ENCODE data around the gene TERF2IP. TPM values are rescaled to one million over a fixed set of nuclear protein-coding genes. Genes with fewer than 3 reads are reported as not detected.

The TERF2IP gene
- total and polyA plus RNA-seq, 2 of the 13 experiments (the other 11 are each of a cell fraction or from before 2014, with no cell fraction given): 26.4 to 50.2 TPM

- TF ChIP-seq MTF2 (CRISPR knock-in tag; IDR thresholded peaks at IDR 0.05; ENCODE audit: borderline replicate concordance): no peak
- TF ChIP-seq SETDB1 (CRISPR knock-in tag; IDR thresholded peaks at IDR 0.05; ENCODE audit: borderline replicate concordance): no peak
- TF ChIP-seq ZNF562 (CRISPR knock-in tag; IDR thresholded peaks at IDR 0.05; ENCODE audit: borderline replicate concordance): no peak
- TF ChIP-seq IKZF4 (CRISPR knock-in tag; IDR thresholded peaks at IDR 0.05; ENCODE audit: borderline replicate concordance, low read depth, not compliant biosample characterization): no peak
- no peak for TF ChIP-seq ZNF343 (CRISPR knock-in tag; IDR thresholded peaks at IDR 0.05)
- TF ChIP-seq POLR2AphosphoS5 (IDR thresholded peaks at IDR 0.05; ENCODE audit: low read depth, low read length): peak; percentile 96
- no peak for TF ChIP-seq DZIP1 (CRISPR knock-in tag; IDR thresholded peaks at IDR 0.05)
- TF ChIP-seq KLF16 (CRISPR knock-in tag; IDR thresholded peaks at IDR 0.05): peak in 1 of 2 experiments; percentile 78; a peak in 2 of 4 replicates
- peak; percentile 91 for TF ChIP-seq REPIN1 (CRISPR knock-in tag; IDR thresholded peaks at IDR 0.05; ENCODE audit: borderline replicate concordance, low read depth)
- TF ChIP-seq JUN (CRISPR knock-in tag; IDR thresholded peaks at IDR 0.05): peak; percentile 66; the same call in 1 of the 2 replicates
- no peak for TF ChIP-seq ZNF142 (CRISPR knock-in tag; IDR thresholded peaks at IDR 0.05)
- peak; percentile 100 for TF ChIP-seq KDM2A (CRISPR knock-in tag; IDR thresholded peaks at IDR 0.05; ENCODE audit: borderline replicate concordance, low read depth)
- TF ChIP-seq ZNF704 (CRISPR knock-in tag; IDR thresholded peaks at IDR 0.05; ENCODE audit: borderline replicate concordance): no peak; the same call in 1 of the 2 replicates
- TF ChIP-seq SOX13 (IDR thresholded peaks at IDR 0.05): 0 out of 2 replicates have a peak, but pooled peaks have one; percentile 27
- TF ChIP-seq SOX13 (CRISPR knock-in tag; conservative IDR thresholded peaks at IDR 0.05 in 1 of 2, IDR thresholded peaks at IDR 0.05 in 1 of 2): peak in 1 of 2 experiments; percentile 54; a peak in 2 of 4 replicates
- 0 out of 2 replicates have a peak, but pooled peaks have one; percentile 31 for TF ChIP-seq ZNF83 (CRISPR knock-in tag; IDR thresholded peaks at IDR 0.05; ENCODE audit: borderline replicate concordance)
- no peak for TF ChIP-seq ZNF557 (CRISPR knock-in tag; IDR thresholded peaks at IDR 0.05)
Measured at GRCh38 chr16:75622761-75623605, 24.6 kb upstream of the TERF2IP start, which contains the start of gene ADAT1 (continued).

All from HepG2 (cell line).